Measurements from ENCODE around the gene SINHCAF.

- TF ChIP-seq CTCF (IDR thresholded peaks at IDR 0.05; ENCODE audit: poor library complexity, severe bottlenecking) (no peak), TAF1 (IDR thresholded peaks at IDR 0.05; ENCODE audit: low read depth) (no peak), EZH2 (IDR thresholded peaks at IDR 0.05; ENCODE audit: borderline replicate concordance, insufficient read depth, low read length, poor library complexity, severe bottlenecking) (no peak), MXI1 (conservative IDR thresholded peaks at IDR 0.05; ENCODE audit: poor library complexity, severe bottlenecking) (peak; percentile 64), RAD21 (conservative IDR thresholded peaks at IDR 0.05) (no peak), SMC3 (conservative IDR thresholded peaks at IDR 0.05; ENCODE audit: poor library complexity) (no peak)
- TF ChIP-seq, protein P1, sequence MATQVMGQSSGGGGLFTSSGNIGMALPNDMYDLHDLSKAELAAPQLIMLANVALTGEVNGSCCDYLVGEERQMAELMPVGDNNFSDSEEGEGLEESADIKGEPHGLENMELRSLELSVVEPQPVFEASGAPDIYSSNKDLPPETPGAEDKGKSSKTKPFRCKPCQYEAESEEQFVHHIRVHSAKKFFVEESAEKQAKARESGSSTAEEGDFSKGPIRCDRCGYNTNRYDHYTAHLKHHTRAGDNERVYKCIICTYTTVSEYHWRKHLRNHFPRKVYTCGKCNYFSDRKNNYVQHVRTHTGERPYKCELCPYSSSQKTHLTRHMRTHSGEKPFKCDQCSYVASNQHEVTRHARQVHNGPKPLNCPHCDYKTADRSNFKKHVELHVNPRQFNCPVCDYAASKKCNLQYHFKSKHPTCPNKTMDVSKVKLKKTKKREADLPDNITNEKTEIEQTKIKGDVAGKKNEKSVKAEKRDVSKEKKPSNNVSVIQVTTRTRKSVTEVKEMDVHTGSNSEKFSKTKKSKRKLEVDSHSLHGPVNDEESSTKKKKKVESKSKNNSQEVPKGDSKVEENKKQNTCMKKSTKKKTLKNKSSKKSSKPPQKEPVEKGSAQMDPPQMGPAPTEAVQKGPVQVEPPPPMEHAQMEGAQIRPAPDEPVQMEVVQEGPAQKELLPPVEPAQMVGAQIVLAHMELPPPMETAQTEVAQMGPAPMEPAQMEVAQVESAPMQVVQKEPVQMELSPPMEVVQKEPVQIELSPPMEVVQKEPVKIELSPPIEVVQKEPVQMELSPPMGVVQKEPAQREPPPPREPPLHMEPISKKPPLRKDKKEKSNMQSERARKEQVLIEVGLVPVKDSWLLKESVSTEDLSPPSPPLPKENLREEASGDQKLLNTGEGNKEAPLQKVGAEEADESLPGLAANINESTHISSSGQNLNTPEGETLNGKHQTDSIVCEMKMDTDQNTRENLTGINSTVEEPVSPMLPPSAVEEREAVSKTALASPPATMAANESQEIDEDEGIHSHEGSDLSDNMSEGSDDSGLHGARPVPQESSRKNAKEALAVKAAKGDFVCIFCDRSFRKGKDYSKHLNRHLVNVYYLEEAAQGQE (IDR thresholded peaks at IDR 0.05; ENCODE audit: borderline replicate concordance) = no peak
These were observed 450 bp downstream of the SINHCAF start for GRCh38 chr12:31325524-31325875.

All from neural cell (in vitro differentiated cells).